Vagina (tissue), 2 donors: Measurements from ENCODE around the gene CFAP74.

Experiments
- POLR2A ChIP-seq, 2 donors: fragments of 450-650 bp; IDR thresholded peaks; one replicate each; pipeline ENCODE4 v1.6.1; 2017; ENCODE audit warnings: antibody characterized with exemption in 2 of 2, mild to moderate bottlenecking in 2 of 2, moderate library complexity in 2 of 2
- TF ChIP-seq, protein P1 (sequence below), 3 experiments: fragments of 450-650 bp in 2 of 3; fragments of 200-600 bp in 1 of 3; sonication (generic) in 1 of 3; IDR thresholded peaks; one replicate each; pipeline ENCODE4 v1.5.1; 2017 to 2019; ENCODE audit warnings: antibody characterized with exemption in 3 of 3, mild to moderate bottlenecking in 2 of 3, moderate library complexity in 2 of 3

DNA sequence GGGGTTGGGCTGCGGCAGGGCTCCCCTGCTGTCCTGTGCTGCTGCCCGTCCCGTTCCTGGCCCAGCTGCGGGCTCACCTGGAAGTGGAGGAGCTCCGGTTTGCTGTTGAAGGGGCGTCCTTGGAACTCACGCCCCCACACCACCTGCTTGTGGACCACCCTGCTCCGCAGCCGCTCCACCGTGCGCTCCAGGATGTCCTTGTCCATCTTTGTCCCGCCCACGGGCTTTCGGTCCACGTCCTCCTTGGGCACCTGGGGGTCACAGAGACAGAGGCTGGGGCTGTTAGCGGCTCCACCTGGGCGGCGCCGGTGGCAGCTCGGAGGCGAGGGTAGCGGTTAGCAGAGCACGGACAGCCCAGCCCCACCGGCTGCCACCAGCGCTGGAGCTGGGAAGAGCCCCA is 38.8 kb downstream of the CFAP74 start:
- TF ChIP-seq POLR2A (IDR thresholded peaks at IDR 0.05) = no peak
- TF ChIP-seq, protein P1, sequence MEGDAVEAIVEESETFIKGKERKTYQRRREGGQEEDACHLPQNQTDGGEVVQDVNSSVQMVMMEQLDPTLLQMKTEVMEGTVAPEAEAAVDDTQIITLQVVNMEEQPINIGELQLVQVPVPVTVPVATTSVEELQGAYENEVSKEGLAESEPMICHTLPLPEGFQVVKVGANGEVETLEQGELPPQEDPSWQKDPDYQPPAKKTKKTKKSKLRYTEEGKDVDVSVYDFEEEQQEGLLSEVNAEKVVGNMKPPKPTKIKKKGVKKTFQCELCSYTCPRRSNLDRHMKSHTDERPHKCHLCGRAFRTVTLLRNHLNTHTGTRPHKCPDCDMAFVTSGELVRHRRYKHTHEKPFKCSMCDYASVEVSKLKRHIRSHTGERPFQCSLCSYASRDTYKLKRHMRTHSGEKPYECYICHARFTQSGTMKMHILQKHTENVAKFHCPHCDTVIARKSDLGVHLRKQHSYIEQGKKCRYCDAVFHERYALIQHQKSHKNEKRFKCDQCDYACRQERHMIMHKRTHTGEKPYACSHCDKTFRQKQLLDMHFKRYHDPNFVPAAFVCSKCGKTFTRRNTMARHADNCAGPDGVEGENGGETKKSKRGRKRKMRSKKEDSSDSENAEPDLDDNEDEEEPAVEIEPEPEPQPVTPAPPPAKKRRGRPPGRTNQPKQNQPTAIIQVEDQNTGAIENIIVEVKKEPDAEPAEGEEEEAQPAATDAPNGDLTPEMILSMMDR (IDR thresholded peaks at IDR 0.05) = no peak
